Muscle layer of duodenum (tissue), 2 donors: ENCODE measurements around the gene TCN1.
"Not testable (repeated sequence)": the region's sequence is repeated elsewhere in the genome, so short reads cannot be mapped to it uniquely, and the experiment has no call there.

Experiments used
- H3K27ac ChIP-seq: one replicate; pipeline ENCODE4 v1.7.0; 2013; ENCODE audit warnings: mild to moderate bottlenecking, low read length
- H3K27me3 ChIP-seq: one replicate; pipeline ENCODE4 v1.7.0; 2013; ENCODE audit warnings: low read depth, mild to moderate bottlenecking, control low read depth, low read length
- H3K36me3 ChIP-seq, 2 donors: one replicate each; pipeline ENCODE4 v1.7.0; 2013; ENCODE audit warnings: low read length in 2 of 2, control low read depth in 1 of 2, mild to moderate bottlenecking in 1 of 2; ENCODE audit not compliant: insufficient read depth in 2 of 2, control insufficient read depth in 1 of 2
- H3K4me1 ChIP-seq, 2 donors: one replicate each; pipeline ENCODE4 v1.7.0; 2013; ENCODE audit warnings: low read length in 2 of 2, mild to moderate bottlenecking in 2 of 2, control low read depth in 1 of 2, moderate library complexity in 1 of 2; ENCODE audit not compliant: insufficient read depth in 2 of 2, control insufficient read depth in 1 of 2
- H3K4me3 ChIP-seq, 2 donors: one replicate each; pipeline ENCODE4 v1.7.0; 2013; ENCODE audit warnings: low read length in 2 of 2, low read depth in 1 of 2, mild to moderate bottlenecking in 1 of 2
- H3K9me3 ChIP-seq, 2 donors: one replicate each; pipeline ENCODE4 v1.7.0; 2013; ENCODE audit warnings: low read length in 2 of 2, control low read depth in 1 of 2, mild to moderate bottlenecking in 1 of 2; ENCODE audit not compliant: control insufficient read depth in 1 of 2
- donor health status: healthy.

Gene TCN1

GRCh38 chr11:59857439-59858434, 8.6 kb downstream of the TCN1 start:
- no peaks in the 10 kb centered on the region for H3K9me3 ChIP-seq
- H3K27me3 ChIP-seq, result no peaks in the 10 kb centered on the region
- H3K27ac ChIP-seq, result no peak overlapping the region
- H3K36me3 ChIP-seq, result no peaks in the 10 kb centered on the region
- no peaks in the 10 kb centered on the region for H3K4me1 ChIP-seq
- H3K4me3 ChIP-seq, result no peak overlapping the region

GRCh38 chr11:59854871-59855270, 11.4 kb downstream of the TCN1 start:
- Histone ChIP-seq H3K4me3 (no peak overlapping the region), H3K27me3 (no peaks in the 10 kb centered on the region), H3K36me3 (no peaks in the 10 kb centered on the region), H3K4me1 (no peaks in the 10 kb centered on the region), H3K9me3 (no peaks in the 10 kb centered on the region), H3K27ac (no peak overlapping the region)

- not testable (repeated sequence) for H3K4me1 ChIP-seq, H3K9me3 ChIP-seq
Measured at GRCh38 chr11:59851416-59851815, 14.9 kb downstream of the TCN1 start.

GRCh38 chr11:59849551-59849950, 16.7 kb downstream of the TCN1 start:
- not testable (repeated sequence) for H3K4me3 ChIP-seq, H3K4me1 ChIP-seq, H3K27me3 ChIP-seq, H3K27ac ChIP-seq, H3K9me3 ChIP-seq, H3K36me3 ChIP-seq

More at GRCh38 chr11:59851416-59851815, 14.9 kb downstream of the TCN1 start:
- H3K27me3 ChIP-seq, H3K27ac ChIP-seq, H3K4me3 ChIP-seq, H3K36me3 ChIP-seq: not testable (repeated sequence)

- Histone ChIP-seq H3K4me3 (no peak overlapping the region), H3K4me1 (no peaks in the 10 kb centered on the region), H3K36me3 (no peaks in the 10 kb centered on the region), H3K9me3 (no peaks in the 10 kb centered on the region), H3K27ac (no peak overlapping the region), H3K27me3 (no peaks in the 10 kb centered on the region)
Measured at GRCh38 chr11:59849129-59849528, 17.2 kb downstream of the TCN1 start.

GRCh38 chr11:59848439-59848838, 17.8 kb downstream of the TCN1 start:
- H3K27me3 ChIP-seq, H3K27ac ChIP-seq, H3K4me1 ChIP-seq, H3K36me3 ChIP-seq, H3K4me3 ChIP-seq, H3K9me3 ChIP-seq: not testable (repeated sequence)

- Histone ChIP-seq H3K4me1 (no peaks in the 10 kb centered on the region), H3K36me3 (no peaks in the 10 kb centered on the region), H3K27me3 (no peaks in the 10 kb centered on the region), H3K4me3 (no peak overlapping the region), H3K27ac (no peak overlapping the region), H3K9me3 (no peaks in the 10 kb centered on the region)
Measured at GRCh38 chr11:59847626-59848025, 18.7 kb downstream of the TCN1 start.

GRCh38 chr11:59846556-59846955, 19.7 kb downstream of the TCN1 start:
- Histone ChIP-seq H3K4me3 (no peak overlapping the region), H3K4me1 (no peaks in the 10 kb centered on the region), H3K27ac (no peak overlapping the region), H3K36me3 (no peaks in the 10 kb centered on the region), H3K27me3 (no peaks in the 10 kb centered on the region), H3K9me3 (no peaks in the 10 kb centered on the region)

- Histone ChIP-seq H3K36me3 (no peaks in the 10 kb centered on the region), H3K27ac (no peak within 1 kb of the TSS), H3K27me3 (no peaks in the 10 kb centered on the region), H3K4me3 (no peak within 1 kb of the TSS), H3K4me1 (no peaks in the 10 kb centered on the region), H3K9me3 (no peaks in the 10 kb centered on the region)
Measured at GRCh38 chr11:59845399-59845798, 20.9 kb downstream of the TCN1 start, which contains the start of gene CBLIF. TSS of gene CBLIF (minus strand) at chr11:59845499. CDS start at chr11:59845453, 46 bp downstream.

- H3K9me3 ChIP-seq, result no peaks in the 10 kb centered on the region
- no peak overlapping the region for H3K4me3 ChIP-seq
- no peak overlapping the region for H3K27ac ChIP-seq
- H3K27me3 ChIP-seq, result no peaks in the 10 kb centered on the region
- H3K4me1 ChIP-seq, result no peaks in the 10 kb centered on the region
- H3K36me3 ChIP-seq, result no peaks in the 10 kb centered on the region
Measured at GRCh38 chr11:59842316-59842715, 24.0 kb downstream of the TCN1 start.

- Histone ChIP-seq H3K4me3 (no peak overlapping the region), H3K27me3 (no peaks in the 10 kb centered on the region), H3K9me3 (no peaks in the 10 kb centered on the region), H3K4me1 (no peaks in the 10 kb centered on the region), H3K36me3 (no peaks in the 10 kb centered on the region), H3K27ac (no peak overlapping the region)
Measured at GRCh38 chr11:59841514-59841913, 24.8 kb downstream of the TCN1 start.

GRCh38 chr11:59839615-59840014, 26.7 kb downstream of the TCN1 start:
- no peak overlapping the region for H3K27ac ChIP-seq
- no peaks in the 10 kb centered on the region for H3K27me3 ChIP-seq
- no peaks in the 10 kb centered on the region for H3K36me3 ChIP-seq

More at GRCh38 chr11:59839615-59840014, 26.7 kb downstream of the TCN1 start:
- Histone ChIP-seq H3K4me3 (no peak overlapping the region), H3K4me1 (no peaks in the 10 kb centered on the region), H3K9me3 (no peaks in the 10 kb centered on the region)
